ENCODE measurements around the gene GREB1L.
"Not testable (repeated sequence)": the region's sequence is repeated elsewhere in the genome, so short reads cannot be mapped to it uniquely, and the experiment has no call there.

GREB1L gene

GRCh38 chr18:21309248-21309647, 67.2 kb downstream of the GREB1L start:
- no peak for DNase-seq

GRCh38 chr18:21311980-21312379, 69.9 kb downstream of the GREB1L start:
- not testable (repeated sequence) for DNase-seq

GRCh38 chr18:21313576-21313975, 71.5 kb downstream of the GREB1L start:
- DNase-seq = no peak

DNA sequence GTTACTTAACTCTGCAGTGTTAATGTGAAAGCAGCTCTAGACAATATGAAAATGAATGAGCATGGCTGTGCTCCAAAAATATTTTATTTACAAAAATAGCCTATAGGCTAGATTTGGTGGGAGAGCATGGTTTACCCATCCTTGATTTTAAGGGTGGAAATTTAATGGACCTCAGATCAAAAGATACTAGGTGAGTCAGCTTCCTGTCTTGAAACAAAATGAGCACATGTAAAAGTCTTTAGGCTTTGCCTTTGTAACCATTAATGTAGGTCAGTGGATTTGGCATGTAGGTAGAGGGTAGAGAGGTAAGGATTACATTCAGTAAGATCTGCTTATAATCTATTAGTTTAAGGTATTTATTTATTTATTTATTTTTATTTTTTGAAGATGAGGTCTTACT, 72.7 kb downstream of the GREB1L start:
- no peak for DNase-seq

DNA sequence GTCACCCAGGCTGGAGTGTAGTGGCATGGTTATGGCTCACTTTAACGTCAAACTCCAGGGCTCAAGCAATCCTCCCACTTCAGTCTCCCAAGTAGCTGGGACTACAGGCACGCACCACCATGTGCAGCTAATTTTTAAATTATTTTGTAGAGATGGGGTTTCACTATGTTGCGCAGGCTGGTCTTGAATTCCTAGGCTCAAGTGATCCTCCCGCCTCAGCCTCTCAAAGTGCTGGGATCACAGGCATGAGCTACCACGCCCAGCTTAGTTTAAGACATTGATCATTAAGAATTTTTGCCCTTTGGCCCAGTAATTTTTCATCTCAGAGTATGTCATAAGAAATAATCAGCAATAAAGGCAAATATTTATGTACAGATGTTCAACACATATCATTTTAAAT, 73.1 kb downstream of the GREB1L start:
- DNase-seq = not testable (repeated sequence)

- no peak for DNase-seq
These were observed 73.7 kb downstream of the GREB1L start for GRCh38 chr18:21315741-21316197.

DNA sequence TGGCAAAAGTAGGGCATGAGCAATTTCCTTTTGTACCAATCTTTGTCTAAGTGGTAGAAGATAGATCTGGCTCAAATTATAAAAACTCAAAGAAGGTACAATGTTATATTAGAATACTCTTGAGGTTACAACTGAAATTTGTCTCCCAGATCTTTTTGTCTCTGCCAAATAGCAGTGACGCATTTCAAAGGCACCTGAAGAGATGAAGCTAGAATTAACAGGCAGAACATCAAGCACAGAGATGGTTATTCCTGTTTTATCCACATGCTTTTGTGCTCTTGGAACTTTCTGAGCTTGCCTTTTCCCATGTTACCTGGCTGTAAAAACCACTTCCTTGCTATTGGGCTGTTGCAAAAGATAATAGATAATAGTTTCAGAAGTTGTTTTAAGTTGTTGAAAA, 74.3 kb downstream of the GREB1L start:
- no peak for DNase-seq

DNA sequence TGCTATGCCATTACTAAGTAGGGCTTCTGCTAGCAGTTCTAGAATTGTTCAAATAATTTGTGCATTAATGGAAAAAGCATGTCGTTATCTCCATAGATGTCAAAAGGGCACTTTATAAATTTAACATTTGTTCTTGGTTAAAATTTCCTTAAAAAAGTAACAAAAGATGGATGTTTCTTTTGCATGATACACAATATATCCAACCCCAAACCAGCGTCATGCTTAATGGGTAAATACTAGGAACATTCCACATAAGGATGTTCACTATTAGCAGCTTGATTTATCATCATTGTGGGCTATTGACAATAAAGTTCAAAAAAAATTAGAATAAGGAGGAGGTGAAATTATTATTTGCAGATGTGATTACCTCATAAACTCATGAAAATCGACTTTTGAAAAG, 79.7 kb downstream of the GREB1L start:
- no peak for DNase-seq

DNA sequence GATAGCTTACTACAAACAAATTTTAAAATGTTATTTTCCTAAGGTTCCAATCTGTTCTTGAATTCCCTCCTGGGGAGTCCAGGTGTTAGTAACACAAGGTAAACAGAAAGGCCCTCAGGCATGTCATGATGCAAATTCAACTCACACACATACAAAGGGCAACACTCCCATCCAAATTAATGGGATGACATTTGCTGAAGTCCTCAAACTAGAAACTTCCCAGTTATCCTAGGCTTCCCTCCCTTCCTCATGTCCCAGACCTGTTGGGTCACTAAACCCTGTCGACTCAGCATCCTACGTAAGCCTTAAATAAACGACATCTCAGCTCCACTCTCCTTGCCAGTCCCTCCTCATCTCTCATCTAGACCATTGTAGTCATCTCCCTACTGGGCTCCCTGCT, 85.1 kb downstream of the GREB1L start:
- no peak for DNase-seq

GRCh38 chr18:21330122-21330701, 88.2 kb downstream of the GREB1L start:
- DNase-seq = no peak

GRCh38 chr18:21331065-21331464, 89.0 kb downstream of the GREB1L start:
- no peak for DNase-seq

DNA sequence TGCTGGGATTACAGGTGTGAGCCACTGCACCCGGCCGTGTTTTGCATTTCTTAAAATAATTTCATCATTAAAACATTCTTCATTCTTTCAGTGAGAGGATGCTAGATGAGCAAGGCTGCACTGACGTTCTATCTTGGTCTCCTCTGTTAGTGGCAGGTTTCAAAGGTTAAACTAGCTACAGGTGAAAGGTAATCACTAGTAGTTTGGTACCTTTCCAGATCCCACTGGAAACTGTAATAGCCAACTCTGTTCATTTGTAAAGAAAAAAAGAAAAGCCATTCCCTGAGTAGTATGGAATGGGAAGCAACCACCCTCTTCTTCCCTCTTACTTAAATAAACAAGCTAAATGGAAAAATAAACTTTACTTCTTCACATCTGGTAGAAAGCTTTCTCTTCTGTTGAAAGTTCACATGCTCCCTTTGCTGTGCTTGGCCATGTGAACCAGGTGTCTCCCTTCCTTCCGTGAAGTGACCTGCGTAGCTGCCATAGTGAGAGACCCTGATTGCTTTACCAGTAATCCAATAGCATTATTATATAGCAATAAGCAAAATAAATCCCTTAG, 94.0 kb downstream of the GREB1L start:
- DNase-seq = no peak

GRCh38 chr18:21336846-21337245, 94.8 kb downstream of the GREB1L start:
- DNase-seq = no peak

GRCh38 chr18:21341141-21341540, 99.1 kb downstream of the GREB1L start:
- DNase-seq = no peak

DNA sequence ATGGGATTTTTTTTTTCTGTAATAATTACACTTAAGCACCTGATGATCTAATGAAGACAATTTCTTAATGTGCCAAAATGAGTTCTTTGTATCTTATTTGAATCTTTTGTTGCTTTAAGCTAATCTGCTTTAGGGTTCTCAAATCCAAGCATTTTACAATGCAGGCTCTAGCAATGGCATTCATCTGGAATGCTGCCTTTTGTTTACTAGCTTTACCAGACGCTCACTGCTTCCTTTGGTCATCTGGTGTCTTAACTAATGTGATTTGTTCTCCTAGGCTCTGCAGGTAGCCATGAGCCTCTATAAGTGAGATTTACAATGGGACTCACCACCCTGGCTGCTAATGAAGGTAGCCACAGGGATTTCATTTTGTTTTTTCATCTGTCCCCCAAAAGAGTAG, 100.3 kb downstream of the GREB1L start:
- DNase-seq = no peak

GRCh38 chr18:21344860-21345259, 102.8 kb downstream of the GREB1L start:
- no peak for DNase-seq

DNA sequence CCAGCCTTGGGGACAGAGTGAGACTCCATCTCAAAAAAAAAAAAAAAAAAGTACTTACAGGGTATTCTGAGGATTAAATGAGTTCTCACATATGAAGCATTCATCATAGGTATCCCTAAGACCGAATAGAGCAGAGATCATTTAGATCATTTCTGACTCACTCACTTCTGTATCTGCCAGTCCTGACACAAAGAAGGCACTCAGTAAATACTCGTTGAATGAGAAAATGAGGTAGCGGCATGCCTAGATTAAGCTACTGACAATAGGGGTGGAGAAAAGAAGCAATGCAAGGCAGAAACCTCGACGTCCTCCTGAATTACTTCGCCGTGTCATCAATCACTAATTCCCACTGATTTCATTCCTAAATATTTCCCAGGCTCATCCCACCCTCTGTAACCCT, 103.8 kb downstream of the GREB1L start:
- DNase-seq = no peak

DNA sequence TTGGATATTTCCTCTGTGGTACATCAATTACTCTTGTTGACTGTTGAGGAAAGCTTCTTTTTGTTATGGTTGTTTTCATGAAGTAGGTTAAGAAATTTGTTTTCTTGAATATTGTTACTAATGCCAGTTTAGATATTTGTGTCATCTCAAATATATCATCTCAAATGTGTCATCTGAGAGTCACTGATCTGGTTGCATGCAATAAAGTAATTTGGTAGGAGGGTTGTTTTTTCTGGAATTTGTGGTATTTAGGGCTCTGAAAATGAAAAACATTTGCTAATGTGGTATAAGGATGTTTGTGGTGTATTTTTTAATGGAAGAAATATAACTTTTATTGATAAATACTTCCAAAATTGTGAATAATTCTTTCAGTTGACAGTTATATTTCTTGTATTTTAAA, 117.7 kb downstream of the GREB1L start:
- no peak for DNase-seq

DNA sequence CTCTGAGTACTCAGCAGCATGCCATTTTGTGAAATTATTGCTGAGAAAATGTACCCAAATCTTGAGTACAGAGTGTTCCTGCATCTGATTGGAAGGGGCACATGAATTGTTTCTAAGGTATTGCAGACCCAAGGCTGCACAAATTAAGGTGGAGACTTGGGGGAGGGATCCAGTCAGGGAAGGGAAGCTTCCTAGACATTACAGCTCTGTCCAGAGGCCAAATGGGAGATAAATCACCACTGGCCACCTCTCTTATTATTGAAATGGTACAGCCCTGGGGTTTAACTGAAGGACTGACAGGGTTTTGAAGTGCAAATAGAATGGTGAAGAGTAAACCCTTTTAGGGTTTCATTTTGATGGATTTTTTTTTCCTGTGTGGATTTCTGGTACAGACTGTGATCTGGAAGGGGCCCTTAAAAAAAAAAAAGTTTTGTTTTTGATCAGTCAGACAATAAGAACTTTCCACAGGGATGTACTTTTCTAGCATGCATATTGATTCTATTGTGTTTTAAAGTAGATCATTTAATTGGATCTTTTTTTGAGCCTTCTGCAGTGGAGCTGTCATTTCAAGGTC, 119.4 kb downstream of the GREB1L start:
- DNase-seq = no peak

- DNase-seq = no peak
These were observed 120.8 kb downstream of the GREB1L start for GRCh38 chr18:21362831-21363230.

- DNase-seq = peak; percentile 32
These were observed 121.3 kb downstream of the GREB1L start for GRCh38 chr18:21363348-21363747.

DNA sequence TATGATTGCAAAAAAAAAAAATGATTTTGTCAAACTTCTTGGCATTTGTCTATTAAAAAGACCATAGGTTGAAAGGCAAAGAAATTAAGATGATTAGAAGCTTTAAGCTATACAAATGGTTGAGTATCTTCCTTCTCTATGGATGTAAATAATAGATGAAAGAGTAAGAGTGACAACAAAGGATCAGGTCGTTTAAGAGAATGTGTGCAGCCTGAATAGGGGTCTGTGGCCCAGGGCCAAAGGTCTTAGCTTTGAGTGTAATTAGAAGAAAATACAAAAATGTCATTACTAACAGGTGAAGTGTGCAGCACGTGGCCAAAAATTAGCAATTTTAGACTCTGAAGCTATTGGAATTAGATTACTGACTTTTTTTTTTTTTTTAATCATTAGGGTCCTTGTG, 122.4 kb downstream of the GREB1L start:
- no peak for DNase-seq

DNA sequence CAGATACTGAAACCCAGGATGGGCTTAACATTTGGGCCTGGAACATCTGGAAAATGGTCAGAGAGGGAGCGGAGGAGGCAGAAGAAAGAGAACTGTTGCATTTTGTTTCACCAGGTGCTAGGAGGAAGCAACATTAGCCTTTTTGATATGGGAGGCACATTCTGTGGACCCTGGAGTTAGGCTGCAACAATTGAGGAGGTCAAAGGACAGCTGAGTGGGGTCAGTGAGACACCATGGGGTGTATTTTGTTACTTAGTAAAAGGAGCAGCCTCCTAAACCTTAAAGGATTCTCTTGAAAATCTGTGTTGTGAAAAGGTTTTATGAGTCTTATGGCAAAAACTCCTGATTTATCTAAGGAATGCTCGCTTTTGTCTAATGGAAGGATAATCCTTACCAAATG, 124.9 kb downstream of the GREB1L start:
- DNase-seq = no peak

- DNase-seq = no peak
These were observed 127.1 kb downstream of the GREB1L start for GRCh38 chr18:21369146-21369545.

DNA sequence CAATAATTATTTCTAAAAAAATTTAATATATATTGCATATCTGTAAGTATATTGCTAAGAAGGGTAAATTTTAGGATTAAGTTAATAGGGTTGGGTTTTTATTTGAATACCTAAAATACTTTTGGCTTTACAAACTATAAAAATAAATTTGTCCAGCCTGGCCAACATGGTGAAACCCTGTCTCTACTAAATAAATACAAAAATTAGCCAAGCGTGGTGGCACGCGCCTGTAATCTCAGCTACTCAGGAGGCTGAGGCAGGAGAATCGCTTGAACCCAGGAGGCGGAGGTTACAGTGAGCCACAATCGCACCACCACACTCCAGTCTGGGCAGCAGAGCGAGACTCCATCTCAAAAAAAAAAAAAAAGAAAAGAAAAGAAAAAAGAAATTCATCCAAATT, 127.6 kb downstream of the GREB1L start:
- DNase-seq = not testable (repeated sequence)

All from OCI-M1 (cell line).